ENCODE measurements around the gene FNBP1L. TPM values are rescaled to one million over a fixed set of nuclear protein-coding genes. Genes with fewer than 3 reads are reported as not detected.

Gene FNBP1L
- total RNA-seq, 1 experiment from 2014 or later: 31.8 TPM

GRCh38 chr1:93537396-93537795, 89.5 kb downstream of the FNBP1L start:
- BruUV-seq (replicated peaks): no TSS peak
- TF ChIP-seq CTCF (IDR thresholded peaks at IDR 0.05; ENCODE audit: unreplicated experiment): no peak
- Mint-ChIP-seq H3K27ac (ENCODE audit: low read depth, unreplicated experiment) (no peak overlapping the region), H3K27me3 (ENCODE audit: insufficient read depth, unreplicated experiment) (no peaks in the 10 kb centered on the region), H3K4me1 (ENCODE audit: insufficient read depth, unreplicated experiment) (peaks cover 6% of the 10 kb centered on the region), H3K36me3 (ENCODE audit: insufficient read depth, unreplicated experiment) (peaks cover 29% of the 10 kb centered on the region), H3K9me3 (ENCODE audit: unreplicated experiment) (no peaks in the 10 kb centered on the region), H3K4me3 (ENCODE audit: unreplicated experiment) (no peak overlapping the region)
- DNase-seq (ENCODE audit: unreplicated experiment): no peak
- ChIA-PET CTCF (no interaction called here), POLR2A (no interaction called here)
- intact Hi-C loops (cut with micrococcal nuclease): no loop called here

GRCh38 chr1:93537924-93538323, 90.0 kb downstream of the FNBP1L start:
- H3K36me3 Mint-ChIP-seq (ENCODE audit: insufficient read depth, unreplicated experiment): peaks cover 29% of the 10 kb centered on the region
- peaks cover 6% of the 10 kb centered on the region for H3K4me1 Mint-ChIP-seq (ENCODE audit: insufficient read depth, unreplicated experiment)
- H3K4me3 Mint-ChIP-seq (ENCODE audit: unreplicated experiment): no peak overlapping the region
- TF ChIP-seq CTCF (IDR thresholded peaks at IDR 0.05; ENCODE audit: unreplicated experiment): no peak
- ChIA-PET CTCF (interaction anchor here (0.6 kb wide), 1 partner anchor 361 kb away, joined by 3 read pairs; no protein-coding TSS in a partner anchor), POLR2A (interaction anchor here (0.7 kb wide), 1 partner anchor 24 kb away, joined by 4 read pairs; no protein-coding TSS in a partner anchor)
- DNase-seq (ENCODE audit: unreplicated experiment): no peak
- no TSS peak for BruUV-seq (replicated peaks)
- H3K27ac Mint-ChIP-seq (ENCODE audit: low read depth, unreplicated experiment): no peak overlapping the region
- intact Hi-C loops (cut with micrococcal nuclease): no loop called here
- no peaks in the 10 kb centered on the region for H3K9me3 Mint-ChIP-seq (ENCODE audit: unreplicated experiment)
- H3K27me3 Mint-ChIP-seq (ENCODE audit: insufficient read depth, unreplicated experiment): no peaks in the 10 kb centered on the region

- ChIA-PET POLR2A (interaction anchor here (2.9 kb wide), 1 partner anchor 11 kb away, joined by 16 read pairs; no protein-coding TSS in a partner anchor), CTCF (no interaction called here)
- intact Hi-C loops (cut with micrococcal nuclease): no loop called here
- H3K27me3 Mint-ChIP-seq (ENCODE audit: insufficient read depth, unreplicated experiment): no peaks in the 10 kb centered on the region
- no TSS peak for BruUV-seq (replicated peaks)
- H3K4me1 Mint-ChIP-seq (ENCODE audit: insufficient read depth, unreplicated experiment): no peaks in the 10 kb centered on the region
- no peak overlapping the region for H3K4me3 Mint-ChIP-seq (ENCODE audit: unreplicated experiment)
- H3K36me3 Mint-ChIP-seq (ENCODE audit: insufficient read depth, unreplicated experiment): peaks cover 42% of the 10 kb centered on the region
- no peak for TF ChIP-seq CTCF (IDR thresholded peaks at IDR 0.05; ENCODE audit: unreplicated experiment)
- H3K27ac Mint-ChIP-seq (ENCODE audit: low read depth, unreplicated experiment): no peak overlapping the region
- H3K9me3 Mint-ChIP-seq (ENCODE audit: unreplicated experiment): no peaks in the 10 kb centered on the region
- no peak for DNase-seq (ENCODE audit: unreplicated experiment)
Observed at GRCh38 chr1:93541045-93541444, 93.1 kb downstream of the FNBP1L start.

GRCh38 chr1:93542398-93542797, 94.5 kb downstream of the FNBP1L start:
- Mint-ChIP-seq H3K9me3 (ENCODE audit: unreplicated experiment) (no peaks in the 10 kb centered on the region), H3K36me3 (ENCODE audit: insufficient read depth, unreplicated experiment) (peaks cover 51% of the 10 kb centered on the region), H3K27ac (ENCODE audit: low read depth, unreplicated experiment) (no peak overlapping the region), H3K4me3 (ENCODE audit: unreplicated experiment) (no peak overlapping the region), H3K4me1 (ENCODE audit: insufficient read depth, unreplicated experiment) (no peaks in the 10 kb centered on the region), H3K27me3 (ENCODE audit: insufficient read depth, unreplicated experiment) (no peaks in the 10 kb centered on the region)
- intact Hi-C loops (cut with micrococcal nuclease): no loop called here
- ChIA-PET POLR2A (interaction anchor here (1.4 kb wide), 1 partner anchor 304 kb away, joined by 3 read pairs; no protein-coding TSS in a partner anchor), CTCF (interaction anchor here (0.6 to 1.0 kb wide), 4 partner anchors 12 to 461 kb away, joined by 3 to 4 read pairs (median 4); no protein-coding TSS in a partner anchor)
- DNase-seq (ENCODE audit: unreplicated experiment): no peak
- no peak for TF ChIP-seq CTCF (IDR thresholded peaks at IDR 0.05; ENCODE audit: unreplicated experiment)
- BruUV-seq (replicated peaks): no TSS peak

All from MCF 10A (cell line).